ENCODE results near the gene ZNF451. TPM values are rescaled to one million over a fixed set of nuclear protein-coding genes. Genes with fewer than 3 reads are reported as not detected.
A peak's percentile ranks its signal among the peaks of the same experiment; 100 is the strongest.

Gene ZNF451
- total RNA-seq, 1 donor from 2014 or later, result 69.3 TPM

DNA sequence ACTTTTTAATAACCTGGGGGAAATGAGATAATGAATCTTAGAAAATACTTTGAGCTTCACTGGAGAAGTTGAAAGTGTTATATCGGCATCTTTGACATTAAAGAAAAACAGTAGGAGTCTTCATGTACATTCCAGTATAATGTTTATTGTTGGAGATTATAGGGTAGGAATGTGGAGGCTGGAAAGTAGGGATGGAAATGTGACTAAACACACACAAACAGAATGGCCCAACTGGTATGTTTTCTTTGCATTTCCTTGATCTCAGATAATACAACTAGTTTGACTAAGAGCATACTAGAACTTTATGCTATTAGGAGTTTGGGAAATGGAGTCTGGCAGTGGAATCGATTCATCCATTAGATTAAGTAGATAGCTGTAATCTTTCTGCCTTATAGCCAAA is 72.0 kb downstream of the ZNF451 start:
- Mint-ChIP-seq H3K4me1 (ENCODE audit: low read depth, unreplicated experiment) (peaks cover 6% of the 10 kb centered on the region), H3K27ac (ENCODE audit: unreplicated experiment) (no peak overlapping the region), H3K4me3 (ENCODE audit: unreplicated experiment) (no peak overlapping the region), H3K9me3 (ENCODE audit: unreplicated experiment) (no peaks in the 10 kb centered on the region), H3K27me3 (ENCODE audit: low read depth, unreplicated experiment) (no peaks in the 10 kb centered on the region), H3K36me3 (ENCODE audit: low read depth, unreplicated experiment) (peaks cover 4% of the 10 kb centered on the region)
- H3K4me3 ChIP-seq (ENCODE audit: insufficient read depth, low read depth, low read length), result no peak overlapping the region
- no peaks in the 10 kb centered on the region for H3K27me3 ChIP-seq (ENCODE audit: insufficient read depth, low read length)
- no peaks in the 10 kb centered on the region for H3K4me1 ChIP-seq (ENCODE audit: insufficient read depth, low read length)
- H3K4me2 ChIP-seq (ENCODE audit: low read length), result no peak overlapping the region
- H4K20me1 ChIP-seq (ENCODE audit: insufficient read depth, low read length), result no peaks in the 10 kb centered on the region
- H3K36me3 ChIP-seq (ENCODE audit: insufficient read depth, low read length), result peaks cover 7% of the 10 kb centered on the region
- no peak overlapping the region for H3K9ac ChIP-seq (ENCODE audit: low read length)
- H2AFZ ChIP-seq (ENCODE audit: low read depth, low read length), result no peak overlapping the region
- H3K9me3 ChIP-seq (ENCODE audit: insufficient read depth, low read depth, low read length), result no peaks in the 10 kb centered on the region
- TF ChIP-seq, protein P1, sequence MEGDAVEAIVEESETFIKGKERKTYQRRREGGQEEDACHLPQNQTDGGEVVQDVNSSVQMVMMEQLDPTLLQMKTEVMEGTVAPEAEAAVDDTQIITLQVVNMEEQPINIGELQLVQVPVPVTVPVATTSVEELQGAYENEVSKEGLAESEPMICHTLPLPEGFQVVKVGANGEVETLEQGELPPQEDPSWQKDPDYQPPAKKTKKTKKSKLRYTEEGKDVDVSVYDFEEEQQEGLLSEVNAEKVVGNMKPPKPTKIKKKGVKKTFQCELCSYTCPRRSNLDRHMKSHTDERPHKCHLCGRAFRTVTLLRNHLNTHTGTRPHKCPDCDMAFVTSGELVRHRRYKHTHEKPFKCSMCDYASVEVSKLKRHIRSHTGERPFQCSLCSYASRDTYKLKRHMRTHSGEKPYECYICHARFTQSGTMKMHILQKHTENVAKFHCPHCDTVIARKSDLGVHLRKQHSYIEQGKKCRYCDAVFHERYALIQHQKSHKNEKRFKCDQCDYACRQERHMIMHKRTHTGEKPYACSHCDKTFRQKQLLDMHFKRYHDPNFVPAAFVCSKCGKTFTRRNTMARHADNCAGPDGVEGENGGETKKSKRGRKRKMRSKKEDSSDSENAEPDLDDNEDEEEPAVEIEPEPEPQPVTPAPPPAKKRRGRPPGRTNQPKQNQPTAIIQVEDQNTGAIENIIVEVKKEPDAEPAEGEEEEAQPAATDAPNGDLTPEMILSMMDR (IDR thresholded peaks at IDR 0.05; ENCODE audit: insufficient read depth, low read depth, low read length), result no peak
- no peak for TF ChIP-seq EZH2 (IDR thresholded peaks at IDR 0.05; ENCODE audit: insufficient read depth, low read length)
- FAIRE-seq (peak; percentile 13), DNase-seq (ENCODE audit: low read depth) (no peak)
- no peak overlapping the region for H3K27ac ChIP-seq (ENCODE audit: low read depth, low read length)
- no peaks in the 10 kb centered on the region for H3K79me2 ChIP-seq (ENCODE audit: insufficient read depth, low read length)

DNA sequence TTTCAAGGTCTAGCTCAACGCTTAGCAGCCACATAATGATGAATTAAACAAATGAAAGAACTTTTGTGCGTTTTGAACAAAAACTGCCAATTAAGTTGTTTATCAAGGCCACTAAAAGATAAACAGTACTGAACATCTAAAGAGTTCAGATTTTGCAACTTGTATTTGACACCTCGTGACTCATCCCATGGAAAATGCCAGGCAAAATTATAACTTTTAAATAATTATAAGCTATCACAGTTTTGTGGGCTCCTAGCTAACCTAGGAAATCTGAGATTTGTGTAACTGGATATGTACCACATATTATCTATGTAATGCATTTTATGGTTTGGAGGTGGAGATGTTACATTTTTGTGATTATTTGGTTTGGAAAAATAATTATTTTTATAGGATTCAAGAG is 72.5 kb downstream of the ZNF451 start:
- Histone ChIP-seq H3K4me1 (ENCODE audit: insufficient read depth, low read length) (no peaks in the 10 kb centered on the region), H2AFZ (ENCODE audit: low read depth, low read length) (no peak overlapping the region), H4K20me1 (ENCODE audit: insufficient read depth, low read length) (no peaks in the 10 kb centered on the region), H3K9me3 (ENCODE audit: insufficient read depth, low read depth, low read length) (no peaks in the 10 kb centered on the region), H3K36me3 (ENCODE audit: insufficient read depth, low read length) (peaks cover 12% of the 10 kb centered on the region), H3K4me3 (ENCODE audit: insufficient read depth, low read depth, low read length) (no peak overlapping the region), H3K27ac (ENCODE audit: low read depth, low read length) (no peak overlapping the region), H3K4me2 (ENCODE audit: low read length) (no peak overlapping the region), H3K79me2 (ENCODE audit: insufficient read depth, low read length) (no peaks in the 10 kb centered on the region), H3K27me3 (ENCODE audit: insufficient read depth, low read length) (no peaks in the 10 kb centered on the region), H3K9ac (ENCODE audit: low read length) (no peak overlapping the region)
- DNase-seq (ENCODE audit: low read depth) (no peak), FAIRE-seq (no peak)
- no peak for TF ChIP-seq EZH2 (IDR thresholded peaks at IDR 0.05; ENCODE audit: insufficient read depth, low read length)
- TF ChIP-seq, protein P1 (IDR thresholded peaks at IDR 0.05; ENCODE audit: insufficient read depth, low read depth, low read length), result no peak
- Mint-ChIP-seq H3K9me3 (ENCODE audit: unreplicated experiment) (no peaks in the 10 kb centered on the region), H3K4me1 (ENCODE audit: low read depth, unreplicated experiment) (peaks cover 6% of the 10 kb centered on the region), H3K4me3 (ENCODE audit: unreplicated experiment) (no peak overlapping the region), H3K36me3 (ENCODE audit: low read depth, unreplicated experiment) (peaks cover 4% of the 10 kb centered on the region), H3K27me3 (ENCODE audit: low read depth, unreplicated experiment) (no peaks in the 10 kb centered on the region), H3K27ac (ENCODE audit: unreplicated experiment) (no peak overlapping the region)

DNA sequence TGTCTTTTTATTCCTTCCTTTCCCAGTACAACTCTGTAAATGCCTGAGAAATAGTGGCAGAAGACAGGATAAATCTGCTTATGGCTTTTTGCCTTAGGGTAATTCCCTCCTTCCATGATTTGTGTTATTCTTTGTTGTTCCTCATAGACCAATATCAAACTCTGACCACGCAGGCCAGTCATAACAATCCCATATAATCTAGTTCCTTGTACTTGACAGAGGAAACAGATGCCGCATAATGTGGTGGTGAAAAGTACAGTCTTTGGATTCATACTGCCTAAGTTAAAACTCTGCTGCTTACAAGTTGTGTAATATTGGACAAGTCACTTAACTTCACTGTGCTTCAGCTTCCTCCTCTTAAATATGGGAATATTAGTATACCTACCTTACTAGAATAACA is 74.0 kb downstream of the ZNF451 start:
- no peaks in the 10 kb centered on the region for H4K20me1 ChIP-seq (ENCODE audit: insufficient read depth, low read length)
- no peaks in the 10 kb centered on the region for H3K27me3 ChIP-seq (ENCODE audit: insufficient read depth, low read length)
- H3K27ac Mint-ChIP-seq (ENCODE audit: unreplicated experiment), result no peak overlapping the region
- TF ChIP-seq, protein P1 (IDR thresholded peaks at IDR 0.05; ENCODE audit: insufficient read depth, low read depth, low read length), result no peak
- TF ChIP-seq EZH2 (IDR thresholded peaks at IDR 0.05; ENCODE audit: insufficient read depth, low read length), result no peak
- no peak overlapping the region for H3K9ac ChIP-seq (ENCODE audit: low read length)
- no peak overlapping the region for H3K27ac ChIP-seq (ENCODE audit: low read depth, low read length)
- no peak for DNase-seq (ENCODE audit: low read depth)
- H3K4me3 Mint-ChIP-seq (ENCODE audit: unreplicated experiment), result no peak overlapping the region
- no peak for FAIRE-seq
- no peaks in the 10 kb centered on the region for H3K9me3 Mint-ChIP-seq (ENCODE audit: unreplicated experiment)
- no peak overlapping the region for H3K4me3 ChIP-seq (ENCODE audit: insufficient read depth, low read depth, low read length)
- H3K9me3 ChIP-seq (ENCODE audit: insufficient read depth, low read depth, low read length), result no peaks in the 10 kb centered on the region
- peaks cover 4% of the 10 kb centered on the region for H3K36me3 Mint-ChIP-seq (ENCODE audit: low read depth, unreplicated experiment)
- no peak overlapping the region for H3K4me2 ChIP-seq (ENCODE audit: low read length)
- no peaks in the 10 kb centered on the region for H3K27me3 Mint-ChIP-seq (ENCODE audit: low read depth, unreplicated experiment)
- no peak overlapping the region for H2AFZ ChIP-seq (ENCODE audit: low read depth, low read length)
- H3K79me2 ChIP-seq (ENCODE audit: insufficient read depth, low read length), result no peaks in the 10 kb centered on the region
- H3K4me1 Mint-ChIP-seq (ENCODE audit: low read depth, unreplicated experiment), result peaks cover 2% of the 10 kb centered on the region
- H3K4me1 ChIP-seq (ENCODE audit: insufficient read depth, low read length), result no peaks in the 10 kb centered on the region
- H3K36me3 ChIP-seq (ENCODE audit: insufficient read depth, low read length), result peaks cover 13% of the 10 kb centered on the region

Data from astrocyte (in vitro differentiated cells and primary cell).